ENCODE data around the gene ERF. TPM values are rescaled to one million over a fixed set of nuclear protein-coding genes. Genes with fewer than 3 reads are reported as not detected.

The ERF gene
- total and polyA plus RNA-seq, 2 of the 8 experiments (the other 6 are each of a cell fraction or from before 2014, with no cell fraction given) = 43.7 to 62.7 TPM

DNA sequence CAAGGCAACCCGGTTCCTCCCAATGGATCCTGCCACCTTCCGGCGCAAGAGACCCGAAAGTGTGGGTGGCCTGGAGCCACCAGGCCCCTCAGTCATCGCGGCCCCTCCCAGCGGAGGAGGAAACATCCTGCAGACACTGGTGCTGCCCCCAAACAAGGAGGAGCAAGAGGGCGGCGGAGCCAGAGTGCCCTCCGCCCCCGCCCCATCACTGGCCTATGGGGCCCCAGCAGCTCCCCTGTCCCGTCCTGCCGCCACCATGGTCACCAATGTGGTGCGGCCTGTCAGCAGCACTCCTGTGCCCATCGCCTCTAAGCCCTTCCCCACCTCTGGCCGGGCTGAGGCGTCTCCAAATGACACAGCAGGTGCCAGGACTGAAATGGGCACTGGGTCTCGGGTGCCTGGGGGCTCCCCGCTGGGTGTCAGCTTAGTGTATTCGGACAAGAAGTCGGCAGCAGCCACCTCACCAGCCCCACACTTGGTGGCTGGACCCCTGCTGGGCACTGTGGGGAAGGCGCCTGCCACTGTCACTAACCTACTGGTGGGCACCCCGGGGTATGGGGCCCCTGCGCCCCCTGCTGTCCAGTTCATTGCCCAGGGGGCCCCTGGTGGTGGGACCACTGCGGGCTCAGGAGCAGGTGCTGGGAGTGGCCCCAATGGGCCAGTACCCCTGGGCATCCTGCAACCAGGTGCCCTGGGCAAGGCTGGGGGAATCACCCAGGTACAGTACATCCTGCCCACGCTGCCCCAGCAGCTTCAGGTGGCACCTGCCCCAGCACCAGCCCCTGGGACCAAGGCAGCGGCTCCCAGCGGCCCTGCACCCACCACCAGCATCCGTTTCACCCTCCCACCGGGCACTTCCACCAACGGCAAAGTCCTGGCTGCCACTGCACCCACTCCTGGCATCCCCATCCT is 35.9 kb upstream of the ERF start:
- no peaks in the 10 kb centered on the region for H3K27me3 ChIP-seq (replicated peaks in 1 of 4; ENCODE audit: control insufficient read depth in 3 of 4, extremely low read depth in 1 of 4, insufficient read depth in 3 of 4, low read length in 3 of 4)
- no peak overlapping the region for H2BK12ac ChIP-seq (ENCODE audit: low read depth, low read length)
- no peak overlapping the region for H3K4ac ChIP-seq (replicated peaks; ENCODE audit: insufficient read length, low read depth, low read length)
- no peak overlapping the region for H3K4me2 ChIP-seq (ENCODE audit: insufficient read depth in 1 of 2, low read depth in 2 of 2, low read length in 2 of 2)
- H4K20me1 ChIP-seq (replicated peaks in 1 of 2; ENCODE audit: control insufficient read depth in 1 of 2, insufficient read depth in 2 of 2, low read length in 2 of 2) = peaks cover 0 to 16% of the 10 kb centered on the region in 2 experiments
- no peak overlapping the region for H3K56ac ChIP-seq (replicated peaks; ENCODE audit: insufficient read length, low read depth, low read length)
- H2BK120ac ChIP-seq (replicated peaks; ENCODE audit: low read depth, low read length) = no peak overlapping the region
- TF ChIP-seq, protein P1, sequence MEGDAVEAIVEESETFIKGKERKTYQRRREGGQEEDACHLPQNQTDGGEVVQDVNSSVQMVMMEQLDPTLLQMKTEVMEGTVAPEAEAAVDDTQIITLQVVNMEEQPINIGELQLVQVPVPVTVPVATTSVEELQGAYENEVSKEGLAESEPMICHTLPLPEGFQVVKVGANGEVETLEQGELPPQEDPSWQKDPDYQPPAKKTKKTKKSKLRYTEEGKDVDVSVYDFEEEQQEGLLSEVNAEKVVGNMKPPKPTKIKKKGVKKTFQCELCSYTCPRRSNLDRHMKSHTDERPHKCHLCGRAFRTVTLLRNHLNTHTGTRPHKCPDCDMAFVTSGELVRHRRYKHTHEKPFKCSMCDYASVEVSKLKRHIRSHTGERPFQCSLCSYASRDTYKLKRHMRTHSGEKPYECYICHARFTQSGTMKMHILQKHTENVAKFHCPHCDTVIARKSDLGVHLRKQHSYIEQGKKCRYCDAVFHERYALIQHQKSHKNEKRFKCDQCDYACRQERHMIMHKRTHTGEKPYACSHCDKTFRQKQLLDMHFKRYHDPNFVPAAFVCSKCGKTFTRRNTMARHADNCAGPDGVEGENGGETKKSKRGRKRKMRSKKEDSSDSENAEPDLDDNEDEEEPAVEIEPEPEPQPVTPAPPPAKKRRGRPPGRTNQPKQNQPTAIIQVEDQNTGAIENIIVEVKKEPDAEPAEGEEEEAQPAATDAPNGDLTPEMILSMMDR (IDR thresholded peaks at IDR 0.05; ENCODE audit: control extremely low read depth in 1 of 3, insufficient read depth in 1 of 3, low read depth in 1 of 3, low read length in 3 of 3) = peak in 2 of 3 experiments; percentile 27 to 71; a peak in 3 of 4 replicates
- TF ChIP-seq TEAD4 (IDR thresholded peaks at IDR 0.05; ENCODE audit: low read depth, low read length) = no peak
- H3K79me1 ChIP-seq (ENCODE audit: low read depth, low read length) = peaks cover 11% of the 10 kb centered on the region
- FAIRE-seq (no peak), DNase-seq (ENCODE audit: low read depth in 1 of 2, low spot score in 2 of 2) (peak in 1 of 2 experiments; percentile 62)
- no peak overlapping the region for H3K23ac ChIP-seq (ENCODE audit: insufficient read length)
- no peak overlapping the region for H2AK5ac ChIP-seq (ENCODE audit: low read depth, low read length)
- peaks cover 0 to 7% (median under 1%) of the 10 kb centered on the region in 4 experiments; a peak in 4 of 7 replicates for H3K4me1 ChIP-seq (replicated peaks in 1 of 4; ENCODE audit: control insufficient read depth in 3 of 4, insufficient read depth in 4 of 4, low read length in 3 of 4)
- H4K8ac ChIP-seq (ENCODE audit: extremely low read depth, insufficient read depth, low read length) = no peak overlapping the region
- H3K23me2 ChIP-seq (ENCODE audit: low read depth, low read length) = no peaks in the 10 kb centered on the region
- H3K36me3 ChIP-seq (ENCODE audit: control insufficient read depth in 2 of 4, insufficient read depth in 4 of 4, low read length in 3 of 4) = peaks cover 13 to 66% (median 54%) of the 10 kb centered on the region in 4 experiments; a peak in 7 of 8 replicates
- no peak overlapping the region for H3K4me3 ChIP-seq (ENCODE audit: extremely low read depth in 1 of 4, insufficient read depth in 2 of 4, low read depth in 3 of 4, low read length in 4 of 4)
- no peak overlapping the region for H3K14ac ChIP-seq (ENCODE audit: insufficient read length)
- H3K27ac ChIP-seq (ENCODE audit: low read depth, low read length) = no peak overlapping the region
- whole genome bisulfite sequencing, 2 experiments (ENCODE audit: extremely low coverage in 1 of 2, insufficient coverage in 1 of 2, insufficient read length in 1 of 2, insufficient replicate concordance in 2 of 2, low coverage in 1 of 2, low lambda C conversion rate in 2 of 2, missing lambda C conversion rate in 1 of 2) = 89% methylated on average over 27 of the region's 31 CpGs; no CpG with 5 or more reads in 1 of the 2 experiments
- POLR2A ChIA-PET (ENCODE audit: partially characterized antibody) = interaction anchor here (1.0 to 2.9 kb wide), 5 partner anchors 11 to 88 kb away, joined by 3 to 9 read pairs (median 4); partner anchors contain the start of gene PAFAH1B3
- H2BK15ac ChIP-seq (ENCODE audit: low read length) = no peak overlapping the region
- no peak overlapping the region for H3K9ac ChIP-seq (replicated peaks in 1 of 4; ENCODE audit: extremely low read depth in 1 of 4, low read depth in 3 of 4, low read length in 3 of 4)
- no peak overlapping the region for H4K91ac ChIP-seq (replicated peaks; ENCODE audit: insufficient read length, low read length)
- peaks cover 0 to 6% of the 10 kb centered on the region in 2 experiments; a peak in 1 of 4 replicates for H3K79me2 ChIP-seq (ENCODE audit: control insufficient read depth in 1 of 2, insufficient read depth in 2 of 2, low read length in 2 of 2)
- no peaks in the 10 kb centered on the region for H3K9me3 ChIP-seq (ENCODE audit: insufficient read depth in 2 of 2, low read depth in 1 of 2, low read length in 1 of 2)
- H4K5ac ChIP-seq (ENCODE audit: insufficient read length, low read depth, low read length) = no peak overlapping the region
- no peak overlapping the region for H2AFZ ChIP-seq (ENCODE audit: low read length)
- H3K18ac ChIP-seq (ENCODE audit: extremely low read depth, low read length) = no peak overlapping the region; the same call in 1 of the 2 replicates
- CTCF ChIA-PET (ENCODE audit: partially characterized antibody) = interaction anchor here (0.9 to 10.6 kb wide), 4 partner anchors 8 to 183 kb away, joined by 3 to 155 read pairs (median 8); partner anchors contain the start of gene GSK3A
- H2BK20ac ChIP-seq (ENCODE audit: low read length) = no peak overlapping the region
- H2BK5ac ChIP-seq (ENCODE audit: low read depth, low read length) = no peak overlapping the region
